Mesenchymal stem cell (in vitro differentiated cells and primary cell): ENCODE results near the gene NMT2. TPM values are rescaled to one million over a fixed set of nuclear protein-coding genes. Genes with fewer than 3 reads are reported as not detected.

Experiments used
- DNase-seq: peaks from one replicate; pipeline ENCODE4 v3.0.0-alpha.2; 2013
- H2AFZ ChIP-seq: one replicate; pipeline ENCODE4 v1.6.1; 2013; ENCODE audit warnings: low read depth, mild to moderate bottlenecking, control low read depth, inconsistent platforms, low read length, moderate library complexity
- H2AK5ac ChIP-seq: 2 replicates; pipeline ENCODE4 v1.6.1; 2013; ENCODE audit warnings: low read length, moderate library complexity, mild to moderate bottlenecking, inconsistent platforms; ENCODE audit not compliant: severe bottlenecking
- H2BK120ac ChIP-seq: one replicate; pipeline ENCODE4 v1.6.1; 2013; ENCODE audit warnings: low read depth, mild to moderate bottlenecking, inconsistent platforms, low read length, moderate library complexity
- H2BK12ac ChIP-seq, 2 experiments: one replicate each; pipeline ENCODE4 v1.6.1; 2013; ENCODE audit warnings: inconsistent platforms in 2 of 2, low read length in 2 of 2, mild to moderate bottlenecking in 2 of 2, moderate library complexity in 2 of 2, control low read depth in 1 of 2
- H2BK15ac ChIP-seq: one replicate; pipeline ENCODE4 v1.6.1; 2013; ENCODE audit warnings: mild to moderate bottlenecking, low read depth, inconsistent platforms; ENCODE audit not compliant: poor library complexity, severe bottlenecking
- H2BK5ac ChIP-seq: 2 replicates; pipeline ENCODE4 v1.6.1; 2013; ENCODE audit warnings: low read depth, mild to moderate bottlenecking, low read length, control low read depth, inconsistent platforms; ENCODE audit not compliant: poor library complexity, severe bottlenecking
- H3K14ac ChIP-seq, 2 experiments: one replicate each; pipeline ENCODE4 v1.6.1; 2013; ENCODE audit warnings: inconsistent platforms in 2 of 2, low read length in 2 of 2, control low read depth in 1 of 2, mild to moderate bottlenecking in 1 of 2, moderate library complexity in 1 of 2
- H3K18ac ChIP-seq, 2 experiments: one replicate each; pipeline ENCODE4 v1.6.1; 2013; ENCODE audit warnings: inconsistent platforms in 2 of 2, low read length in 2 of 2, control low read depth in 1 of 2, low read depth in 1 of 2, mild to moderate bottlenecking in 1 of 2
- H3K23ac ChIP-seq, 2 experiments: one replicate each; pipeline ENCODE4 v1.6.1; 2013; ENCODE audit warnings: inconsistent platforms in 2 of 2, low read length in 2 of 2, mild to moderate bottlenecking in 2 of 2, moderate library complexity in 2 of 2, control low read depth in 1 of 2
- H3K27ac ChIP-seq: 2 replicates; pipeline ENCODE4 v1.5.1; 2013; ENCODE audit warnings: mild to moderate bottlenecking, moderate library complexity, low read length, control low read depth, inconsistent platforms; ENCODE audit not compliant: poor library complexity, severe bottlenecking
- H3K27me3 ChIP-seq, 2 experiments: 2 replicates each; pipeline versions ENCODE4 v1.6.1 to v1.7.0; 2013; ENCODE audit warnings: low read length in 2 of 2, mild to moderate bottlenecking in 2 of 2, moderate library complexity in 2 of 2, control low read depth in 1 of 2, inconsistent platforms in 1 of 2; ENCODE audit not compliant: control insufficient read depth in 1 of 2, insufficient read depth in 1 of 2
- H3K36me3 ChIP-seq, 2 experiments: 2 replicates each; pipeline versions ENCODE4 v1.6.1 to v1.7.0; 2013; ENCODE audit warnings: low read length in 2 of 2, control low read depth in 1 of 2, inconsistent platforms in 1 of 2, low read depth in 1 of 2, mild to moderate bottlenecking in 1 of 2; ENCODE audit not compliant: insufficient read depth in 2 of 2, control insufficient read depth in 1 of 2
- H3K4ac ChIP-seq, 2 experiments: one replicate each; pipeline ENCODE4 v1.6.1; 2013; ENCODE audit warnings: inconsistent platforms in 2 of 2, low read length in 2 of 2, mild to moderate bottlenecking in 2 of 2, moderate library complexity in 2 of 2, control low read depth in 1 of 2, low read depth in 1 of 2
- H3K4me1 ChIP-seq: 2 replicates; pipeline ENCODE4 v1.6.1; 2013; ENCODE audit warnings: low read depth, low read length, control low read depth; ENCODE audit not compliant: control insufficient read depth, insufficient read depth
- H3K4me2 ChIP-seq: 2 replicates; pipeline ENCODE4 v1.6.1; 2013; ENCODE audit warnings: low read length, mild to moderate bottlenecking, inconsistent platforms; ENCODE audit not compliant: poor library complexity, severe bottlenecking
- H3K4me3 ChIP-seq, 2 experiments: 2 replicates each; pipeline versions ENCODE4 v1.5.1 to v1.7.0; 2013; ENCODE audit warnings: low read length in 2 of 2, mild to moderate bottlenecking in 2 of 2, control low read depth in 1 of 2, low read depth in 1 of 2; ENCODE audit not compliant: insufficient read depth in 1 of 2
- H3K79me1 ChIP-seq: replicated peaks from 2 replicates; pipeline ENCODE4 v1.6.1; 2013; ENCODE audit warnings: mild to moderate bottlenecking, control low read depth, low read length, inconsistent platforms; ENCODE audit not compliant: poor library complexity, severe bottlenecking
- H3K9ac ChIP-seq: 2 replicates; pipeline ENCODE4 v1.7.0; 2013; ENCODE audit warnings: mild to moderate bottlenecking, low read length, moderate library complexity
- H3K9me3 ChIP-seq: 2 replicates; pipeline ENCODE4 v1.7.0; 2013; ENCODE audit warnings: mild to moderate bottlenecking, low read length; ENCODE audit not compliant: control insufficient read depth
- H4K8ac ChIP-seq: one replicate; pipeline ENCODE4 v1.6.1; 2013; ENCODE audit warnings: inconsistent platforms, mild to moderate bottlenecking, low read length, moderate library complexity
- H4K91ac ChIP-seq: one replicate; pipeline ENCODE4 v1.6.1; 2013; ENCODE audit warnings: mild to moderate bottlenecking, low read length, inconsistent platforms
- WGBS: methylation state at CpG from one replicate; pipeline ENCODE4 v1.1.7; 2013; ENCODE audit warnings: mixed read lengths; 5-methylcytosine and 5-hydroxymethylcytosine counted together
- small RNA-seq: library from polyadenylated mRNA; stranded (forward); fragments of <200 nt; extraction: miRNeasy Mini kit (QIAGEN cat#:217004); gene quantifications from one replicate; pipeline ENCODE3, GENCODE V24; 2013; ENCODE audit warnings: low read depth

NMT2 gene

DNA sequence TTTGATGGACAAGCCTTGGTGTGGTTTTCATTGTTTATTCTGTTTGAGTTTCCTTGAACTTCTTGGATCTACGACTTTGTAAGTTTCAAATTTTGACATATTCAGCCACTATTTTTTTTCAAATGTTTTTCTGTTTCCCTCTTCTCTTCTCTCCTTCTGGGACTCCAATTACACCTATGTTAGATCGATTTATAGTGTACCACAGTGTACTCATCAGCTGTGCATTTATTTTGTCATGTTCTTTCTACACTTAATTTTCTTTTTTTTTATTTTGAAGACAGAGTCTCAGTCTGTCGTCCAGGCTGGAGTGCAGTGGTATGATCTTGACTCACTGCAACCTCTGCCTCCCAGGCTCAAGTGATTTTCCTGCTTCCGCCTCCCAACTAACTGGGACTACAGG, 108.6 kb downstream of the NMT2 start:
- no peak overlapping the region for H3K4me3 ChIP-seq
- H2AK5ac ChIP-seq: no peak overlapping the region
- H3K23ac ChIP-seq: no peak overlapping the region
- peaks cover 9% of the 10 kb centered on the region for H3K9me3 ChIP-seq
- no peak overlapping the region for H4K8ac ChIP-seq
- no peak overlapping the region for H2AFZ ChIP-seq
- H3K4me2 ChIP-seq: no peak overlapping the region
- H3K18ac ChIP-seq: no peak overlapping the region
- H2BK15ac ChIP-seq: no peak overlapping the region
- H3K9ac ChIP-seq: no peak overlapping the region
- H3K4me1 ChIP-seq: no peaks in the 10 kb centered on the region
- H2BK12ac ChIP-seq: no peak overlapping the region
- no peak for DNase-seq
- no peak overlapping the region for H3K4ac ChIP-seq
- 83% methylated on average over 3 of the region's 4 CpGs for WGBS
- H3K27ac ChIP-seq: no peak overlapping the region
- no peaks in the 10 kb centered on the region for H3K79me1 ChIP-seq
- H2BK5ac ChIP-seq: no peak overlapping the region
- no peak overlapping the region for H2BK120ac ChIP-seq
- no peaks in the 10 kb centered on the region for H3K27me3 ChIP-seq
- H3K36me3 ChIP-seq: no peaks in the 10 kb centered on the region
- no peak overlapping the region for H4K91ac ChIP-seq
- no peak overlapping the region for H3K14ac ChIP-seq

DNA sequence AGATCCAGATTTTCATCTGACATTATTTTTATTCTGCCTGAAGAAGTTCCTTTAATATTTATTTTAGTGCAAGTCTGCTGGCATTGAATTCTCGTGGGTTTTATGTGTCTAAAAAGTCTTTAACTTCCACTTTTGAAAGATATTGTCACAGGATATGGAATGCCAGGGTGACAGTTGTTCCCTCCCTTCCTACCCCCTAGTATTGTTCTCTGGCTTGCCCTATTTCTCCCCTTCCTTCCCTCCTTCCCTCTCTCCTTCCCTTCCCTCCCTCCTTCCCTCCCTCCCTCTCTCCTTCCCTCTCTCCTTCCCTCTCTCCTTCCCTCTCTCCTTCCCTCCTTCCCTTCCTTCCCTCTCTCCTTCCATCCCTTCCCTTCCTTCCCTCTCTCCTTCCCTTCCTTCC, 109.8 kb downstream of the NMT2 start:
- WGBS: 100% methylated on average over 1 of the region's 1 CpG

More for the DNA sequence above, 109.8 kb downstream of the NMT2 start:
- H3K4me3 ChIP-seq: no peak overlapping the region
- no peak overlapping the region for H2BK12ac ChIP-seq
- no peak overlapping the region for H3K18ac ChIP-seq
- no peaks in the 10 kb centered on the region for H3K79me1 ChIP-seq
- no peaks in the 10 kb centered on the region for H3K36me3 ChIP-seq
- no peak overlapping the region for H2BK120ac ChIP-seq
- no peak overlapping the region for H2AFZ ChIP-seq
- H4K8ac ChIP-seq: no peak overlapping the region
- peaks cover 8% of the 10 kb centered on the region for H3K9me3 ChIP-seq
- no peak overlapping the region for H3K4ac ChIP-seq
- H3K27ac ChIP-seq: no peak overlapping the region
- H3K27me3 ChIP-seq: no peaks in the 10 kb centered on the region
- no peak overlapping the region for H2AK5ac ChIP-seq
- no peaks in the 10 kb centered on the region for H3K4me1 ChIP-seq
- no peak overlapping the region for H3K4me2 ChIP-seq
- no peak overlapping the region for H3K9ac ChIP-seq
- no peak overlapping the region for H4K91ac ChIP-seq
- no peak overlapping the region for H2BK15ac ChIP-seq
- H2BK5ac ChIP-seq: no peak overlapping the region
- DNase-seq: no peak
- no peak overlapping the region for H3K23ac ChIP-seq
- no peak overlapping the region for H3K14ac ChIP-seq

Small RNAs within 50 kb of the gene (small RNA-seq; reads per million reads assigned to genes)
- not detected for gene AL590365.1
